K562 (cell line): ENCODE measurements around the gene THAP12. TPM values are rescaled to one million over a fixed set of nuclear protein-coding genes. Genes with fewer than 3 reads are reported as not detected.

Source experiments
- C11orf30 ChIP-seq: fragments of 450-650 bp; IDR thresholded peaks from 2 replicates; pipeline ENCODE4 v1.6.1; 2016; ENCODE audit warnings: low read depth, mild to moderate bottlenecking
- DPF2 ChIP-seq: fragments of 450-650 bp; IDR thresholded peaks from 2 replicates; pipeline ENCODE4 v1.6.1; 2016
- HNRNPL ChIP-seq: fragments of 200-400 bp; formaldehyde crosslinking; IDR thresholded peaks from 2 replicates; pipeline ENCODE4 v1.6.1; 2017; ENCODE audit warnings: low read depth, mild to moderate bottlenecking, low read length
- KAT2B ChIP-seq: IDR thresholded peaks from one replicate; pipeline ENCODE4 v1.6.1; 2012; ENCODE audit warnings: low read depth, mild to moderate bottlenecking, control low read depth, inconsistent platforms, low read length, moderate library complexity
- MAFF ChIP-seq: IDR thresholded peaks from 2 replicates; pipeline ENCODE4 v1.6.1; 2012; ENCODE audit warnings: low read length, improper control_type of control experiment
- MAFG ChIP-seq: fragments of 450-650 bp; conservative IDR thresholded peaks from 2 replicates; pipeline ENCODE4 v1.6.1; 2016; ENCODE audit warnings: missing genetic modification characterization, missing compliant biosample characterization
- PRPF4 ChIP-seq: fragments of 200-400 bp; formaldehyde crosslinking; IDR thresholded peaks from one replicate; pipeline ENCODE4 v1.6.1; 2017; ENCODE audit warnings: low read length, low read depth, mild to moderate bottlenecking; ENCODE audit not compliant: insufficient read depth, poor library complexity, severe bottlenecking
- PTBP1 ChIP-seq: fragments of 200-400 bp; formaldehyde crosslinking; IDR thresholded peaks from 2 replicates; pipeline ENCODE4 v1.6.1; 2017; ENCODE audit warnings: low read depth, low read length
- SMAD3 ChIP-seq: fragments of 450-650 bp; formaldehyde crosslinking; conservative IDR thresholded peaks from 2 replicates; pipeline ENCODE4 v1.4.0; 2020; ENCODE audit warnings: mild to moderate bottlenecking
- ZNF224 ChIP-seq: sonication (generic); formaldehyde crosslinking; IDR thresholded peaks from 2 replicates; pipeline ENCODE4 v1.8.0; 2022; ENCODE audit warnings: mild to moderate bottlenecking, missing genetic modification reagents
- ZNF239 ChIP-seq: fragments of 250-450 bp; sonication (Bioruptor Pico); IDR thresholded peaks from 2 replicates; pipeline ENCODE4 v1.4.0; 2020; ENCODE audit warnings: mild to moderate bottlenecking
- ZNF384 ChIP-seq: IDR thresholded peaks from 2 replicates; pipeline ENCODE4 v1.6.1; 2012; ENCODE audit warnings: low read depth, low read length, improper control_type of control experiment
- polyA plus RNA-seq, 8 experiments: library from polyadenylated mRNA; depleted of rRNA in 4 of 8; stranded (reverse) in 5 of 8; unstranded in 3 of 8; fragments of >200 nt; fragmentation: Nextera tagmentation in 2 of 8; fragmentation: Illumina TruSeq in 1 of 8; extraction: Ambion mirVana in 2 of 8; extraction: Trizol in 1 of 8; gene quantifications; 2 replicates each; pipeline versions ENCODE4 v1.2.1 to v1.2.3, GENCODE V29; 2011 to 2014; ENCODE audit warnings: inconsistent platforms in 1 of 8, missing spikeins in 1 of 8
- total RNA-seq, 7 experiments: library from RNA; depleted of rRNA in 6 of 7; stranded (reverse); fragments of >200 nt in 6 of 7; fragmentation: Illumina TruSeq in 2 of 7; extraction: Trizol in 2 of 7; gene quantifications; 2 replicates each; pipeline versions ENCODE4 v1.2.1 to v1.2.3, GENCODE V29; 2011 to 2021; ENCODE audit warnings: low replicate concordance in 1 of 7
- TF ChIP-seq, protein P1 (sequence below): IDR thresholded peaks from 2 replicates; pipeline ENCODE4 v1.6.1; 2014; ENCODE audit warnings: antibody characterized with exemption
- TF ChIP-seq, protein P2 (sequence below), 2 experiments: IDR thresholded peaks; 2 replicates each; pipeline ENCODE4 v1.6.1; 2012; ENCODE audit warnings: improper control_type of control experiment in 2 of 2, low read depth in 2 of 2, low read length in 2 of 2, borderline replicate concordance in 1 of 2
- TF ChIP-seq, protein P3 (sequence below), 2 experiments: fragments of 450-650 bp; formaldehyde crosslinking in 1 of 2; IDR thresholded peaks; 2 replicates each; pipeline versions ENCODE4 v1.4.0 to v1.6.1; 2014 to 2020; ENCODE audit warnings: mild to moderate bottlenecking in 2 of 2, borderline replicate concordance in 1 of 2, low read depth in 1 of 2
- TF ChIP-seq, protein P4 (sequence below): conservative IDR thresholded peaks from 2 replicates; pipeline ENCODE4 v1.6.1; 2011; ENCODE audit warnings: low read depth, mild to moderate bottlenecking, low read length; ENCODE audit not compliant: control insufficient read depth

Gene THAP12
- total and polyA plus RNA-seq, 9 of the 15 experiments (the other 6 are each of a cell fraction or from before 2014, with no cell fraction given): 28.1 to 103 (median 57.8) TPM

DNA sequence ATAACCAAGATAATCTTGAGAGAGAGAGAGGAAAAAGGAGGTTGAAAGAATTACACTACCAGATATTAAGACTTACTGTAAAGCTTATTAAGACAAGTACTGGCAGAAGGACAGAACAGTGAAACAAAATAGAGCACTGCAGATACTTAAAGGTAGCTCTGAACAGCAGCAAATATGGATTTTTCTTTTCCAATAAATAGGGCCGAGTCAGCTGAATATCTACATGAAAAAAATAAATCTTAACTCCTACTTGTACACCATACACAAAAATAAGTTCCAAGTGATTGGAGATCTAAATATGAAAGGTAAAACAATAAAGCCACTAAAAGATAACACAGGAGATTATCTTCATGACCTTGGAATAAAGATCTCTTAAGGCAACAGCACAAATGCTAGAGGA lies 12.4 kb downstream of the THAP12 start (continued):
- TF ChIP-seq PRPF4 (no peak), DPF2 (no peak), SMAD3 (CRISPR knock-in tag) (no peak), MAFG (peak; percentile 48), MAFF (peak; percentile 59), ZNF239 (CRISPR knock-in tag) (no peak), KAT2B (no peak), C11orf30 (peak; percentile 62), HNRNPL (no peak), ZNF384 (no peak), ZNF224 (CRISPR knock-in tag) (no peak), PTBP1 (no peak)
- TF ChIP-seq, protein P1, sequence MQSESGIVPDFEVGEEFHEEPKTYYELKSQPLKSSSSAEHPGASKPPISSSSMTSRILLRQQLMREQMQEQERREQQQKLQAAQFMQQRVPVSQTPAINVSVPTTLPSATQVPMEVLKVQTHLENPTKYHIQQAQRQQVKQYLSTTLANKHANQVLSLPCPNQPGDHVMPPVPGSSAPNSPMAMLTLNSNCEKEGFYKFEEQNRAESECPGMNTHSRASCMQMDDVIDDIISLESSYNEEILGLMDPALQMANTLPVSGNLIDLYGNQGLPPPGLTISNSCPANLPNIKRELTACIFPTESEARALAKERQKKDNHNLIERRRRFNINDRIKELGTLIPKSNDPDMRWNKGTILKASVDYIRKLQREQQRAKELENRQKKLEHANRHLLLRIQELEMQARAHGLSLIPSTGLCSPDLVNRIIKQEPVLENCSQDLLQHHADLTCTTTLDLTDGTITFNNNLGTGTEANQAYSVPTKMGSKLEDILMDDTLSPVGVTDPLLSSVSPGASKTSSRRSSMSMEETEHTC: no peak
- TF ChIP-seq, protein P2, sequence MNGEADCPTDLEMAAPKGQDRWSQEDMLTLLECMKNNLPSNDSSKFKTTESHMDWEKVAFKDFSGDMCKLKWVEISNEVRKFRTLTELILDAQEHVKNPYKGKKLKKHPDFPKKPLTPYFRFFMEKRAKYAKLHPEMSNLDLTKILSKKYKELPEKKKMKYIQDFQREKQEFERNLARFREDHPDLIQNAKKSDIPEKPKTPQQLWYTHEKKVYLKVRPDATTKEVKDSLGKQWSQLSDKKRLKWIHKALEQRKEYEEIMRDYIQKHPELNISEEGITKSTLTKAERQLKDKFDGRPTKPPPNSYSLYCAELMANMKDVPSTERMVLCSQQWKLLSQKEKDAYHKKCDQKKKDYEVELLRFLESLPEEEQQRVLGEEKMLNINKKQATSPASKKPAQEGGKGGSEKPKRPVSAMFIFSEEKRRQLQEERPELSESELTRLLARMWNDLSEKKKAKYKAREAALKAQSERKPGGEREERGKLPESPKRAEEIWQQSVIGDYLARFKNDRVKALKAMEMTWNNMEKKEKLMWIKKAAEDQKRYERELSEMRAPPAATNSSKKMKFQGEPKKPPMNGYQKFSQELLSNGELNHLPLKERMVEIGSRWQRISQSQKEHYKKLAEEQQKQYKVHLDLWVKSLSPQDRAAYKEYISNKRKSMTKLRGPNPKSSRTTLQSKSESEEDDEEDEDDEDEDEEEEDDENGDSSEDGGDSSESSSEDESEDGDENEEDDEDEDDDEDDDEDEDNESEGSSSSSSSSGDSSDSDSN (IDR thresholded peaks at IDR 0.05; ENCODE audit: borderline replicate concordance in 1 of 2, low read depth in 2 of 2, low read length in 2 of 2): no peak
- TF ChIP-seq, protein P3, sequence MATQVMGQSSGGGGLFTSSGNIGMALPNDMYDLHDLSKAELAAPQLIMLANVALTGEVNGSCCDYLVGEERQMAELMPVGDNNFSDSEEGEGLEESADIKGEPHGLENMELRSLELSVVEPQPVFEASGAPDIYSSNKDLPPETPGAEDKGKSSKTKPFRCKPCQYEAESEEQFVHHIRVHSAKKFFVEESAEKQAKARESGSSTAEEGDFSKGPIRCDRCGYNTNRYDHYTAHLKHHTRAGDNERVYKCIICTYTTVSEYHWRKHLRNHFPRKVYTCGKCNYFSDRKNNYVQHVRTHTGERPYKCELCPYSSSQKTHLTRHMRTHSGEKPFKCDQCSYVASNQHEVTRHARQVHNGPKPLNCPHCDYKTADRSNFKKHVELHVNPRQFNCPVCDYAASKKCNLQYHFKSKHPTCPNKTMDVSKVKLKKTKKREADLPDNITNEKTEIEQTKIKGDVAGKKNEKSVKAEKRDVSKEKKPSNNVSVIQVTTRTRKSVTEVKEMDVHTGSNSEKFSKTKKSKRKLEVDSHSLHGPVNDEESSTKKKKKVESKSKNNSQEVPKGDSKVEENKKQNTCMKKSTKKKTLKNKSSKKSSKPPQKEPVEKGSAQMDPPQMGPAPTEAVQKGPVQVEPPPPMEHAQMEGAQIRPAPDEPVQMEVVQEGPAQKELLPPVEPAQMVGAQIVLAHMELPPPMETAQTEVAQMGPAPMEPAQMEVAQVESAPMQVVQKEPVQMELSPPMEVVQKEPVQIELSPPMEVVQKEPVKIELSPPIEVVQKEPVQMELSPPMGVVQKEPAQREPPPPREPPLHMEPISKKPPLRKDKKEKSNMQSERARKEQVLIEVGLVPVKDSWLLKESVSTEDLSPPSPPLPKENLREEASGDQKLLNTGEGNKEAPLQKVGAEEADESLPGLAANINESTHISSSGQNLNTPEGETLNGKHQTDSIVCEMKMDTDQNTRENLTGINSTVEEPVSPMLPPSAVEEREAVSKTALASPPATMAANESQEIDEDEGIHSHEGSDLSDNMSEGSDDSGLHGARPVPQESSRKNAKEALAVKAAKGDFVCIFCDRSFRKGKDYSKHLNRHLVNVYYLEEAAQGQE (IDR thresholded peaks at IDR 0.05; ENCODE audit: borderline replicate concordance): no peak
- TF ChIP-seq, protein P3 (CRISPR knock-in tag; IDR thresholded peaks at IDR 0.05; ENCODE audit: low read depth): no peak
- TF ChIP-seq, protein P4, sequence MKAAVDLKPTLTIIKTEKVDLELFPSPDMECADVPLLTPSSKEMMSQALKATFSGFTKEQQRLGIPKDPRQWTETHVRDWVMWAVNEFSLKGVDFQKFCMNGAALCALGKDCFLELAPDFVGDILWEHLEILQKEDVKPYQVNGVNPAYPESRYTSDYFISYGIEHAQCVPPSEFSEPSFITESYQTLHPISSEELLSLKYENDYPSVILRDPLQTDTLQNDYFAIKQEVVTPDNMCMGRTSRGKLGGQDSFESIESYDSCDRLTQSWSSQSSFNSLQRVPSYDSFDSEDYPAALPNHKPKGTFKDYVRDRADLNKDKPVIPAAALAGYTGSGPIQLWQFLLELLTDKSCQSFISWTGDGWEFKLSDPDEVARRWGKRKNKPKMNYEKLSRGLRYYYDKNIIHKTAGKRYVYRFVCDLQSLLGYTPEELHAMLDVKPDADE: no peak
